ENCODE data around the gene VCL. TPM values are rescaled to one million over a fixed set of nuclear protein-coding genes. Genes with fewer than 3 reads are reported as not detected.

Gene VCL
- total and polyA plus RNA-seq, 4 donors, result 4.3 to 37.8 (median 17.3) TPM

DNA sequence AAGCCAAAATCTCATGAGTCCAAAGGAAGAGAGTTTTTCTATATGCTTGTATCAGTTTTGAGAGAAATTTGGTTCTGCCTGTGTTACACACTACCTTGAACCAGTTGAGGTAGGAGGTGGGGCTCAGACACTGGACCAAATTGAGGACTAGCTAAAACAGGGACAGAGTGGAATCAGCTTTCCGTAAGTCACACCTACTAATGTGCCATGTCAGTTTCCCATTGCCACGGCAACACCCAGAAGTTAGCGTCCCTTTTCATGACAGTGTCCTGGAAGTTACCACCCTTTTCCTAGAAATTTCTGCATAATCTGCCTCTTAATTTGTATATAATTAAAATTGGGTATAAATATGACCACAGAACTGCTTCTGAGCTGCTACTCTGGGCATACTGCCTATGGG is 162.1 kb downstream of the VCL start:
- Histone ChIP-seq H3K4me1 (ENCODE audit: control insufficient read depth in 4 of 4, insufficient read depth in 4 of 4, low read length in 3 of 4) (peaks cover 2 to 8% (median 5%) of the 10 kb centered on the region in 4 donors), H3K4me3 (ENCODE audit: low read depth in 1 of 3, low read length in 3 of 3) (no peak overlapping the region), H3K9ac (ENCODE audit: low read depth in 1 of 2, low read length in 2 of 2) (no peak overlapping the region), H3K36me3 (ENCODE audit: control insufficient read depth in 4 of 4, insufficient read depth in 3 of 4, low read depth in 1 of 4, low read length in 3 of 4) (no peaks in the 10 kb centered on the region), H3K27ac (ENCODE audit: low read depth in 1 of 2, low read length in 2 of 2) (no peak overlapping the region), H3K27me3 (ENCODE audit: control insufficient read depth in 4 of 4, insufficient read depth in 4 of 4, low read length in 3 of 4) (no peaks in the 10 kb centered on the region), H3K9me3 (ENCODE audit: control insufficient read depth in 4 of 4, low read length in 3 of 4) (no peaks in the 10 kb centered on the region)
- TF ChIP-seq HNF4G (IDR thresholded peaks at IDR 0.05) (no peak), GABPA (IDR thresholded peaks at IDR 0.05 in 1 of 2, conservative IDR thresholded peaks at IDR 0.05 in 1 of 2) (no peak), RAD21 (IDR thresholded peaks at IDR 0.05) (no peak), FOXA1 (IDR thresholded peaks at IDR 0.05) (no peak), HNF4A (conservative IDR thresholded peaks at IDR 0.05) (no peak), EGR1 (IDR thresholded peaks at IDR 0.05; ENCODE audit: low read depth in 2 of 2) (no peak), FOXA2 (IDR thresholded peaks at IDR 0.05) (no peak)
- WGBS, result 98% methylated on average over 3 of the region's 3 CpGs
- no peak for DNase-seq (ENCODE audit: low spot score)

DNA sequence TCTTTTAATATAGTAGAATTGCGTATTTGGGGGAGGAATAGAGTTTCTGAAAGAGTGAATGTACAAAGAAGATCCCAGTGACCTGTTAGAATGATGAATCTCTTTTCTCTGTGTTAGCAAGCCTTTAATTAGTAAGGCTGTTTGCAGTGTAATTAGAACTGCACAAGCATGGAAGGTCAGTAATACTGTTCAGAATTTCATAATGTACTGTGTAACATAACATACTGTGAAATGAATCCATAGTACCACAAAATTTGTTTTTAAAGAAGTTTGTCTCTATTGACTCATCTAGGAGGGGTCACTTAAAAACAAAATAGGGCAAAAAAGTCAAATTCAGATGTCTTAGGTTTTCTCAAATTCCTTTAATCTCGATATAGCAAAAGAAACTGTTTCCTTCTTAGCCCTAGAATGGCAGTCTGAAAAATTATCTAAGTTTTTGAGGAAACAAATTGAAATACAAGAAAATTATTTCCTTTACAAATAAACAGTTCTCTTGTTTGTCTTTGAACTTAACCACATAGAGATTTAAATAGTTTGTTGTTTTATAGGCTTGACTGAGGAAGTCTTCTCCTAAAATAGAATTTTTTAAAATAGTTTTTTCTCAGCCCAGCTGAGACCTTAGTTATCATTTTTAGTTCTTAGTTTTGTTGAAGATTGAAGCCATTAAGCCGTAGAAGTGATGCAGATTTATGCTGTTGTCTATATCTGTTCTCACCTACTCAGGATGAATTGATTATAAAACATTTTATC is 165.6 kb downstream of the VCL start:
- TF ChIP-seq YY1 (IDR thresholded peaks at IDR 0.05) (no peak), TAF1 (conservative IDR thresholded peaks at IDR 0.05) (no peak), CTCF (IDR thresholded peaks at IDR 0.05; ENCODE audit: low read depth, low read length, missing input control) (no peak), EGR1 (IDR thresholded peaks at IDR 0.05; ENCODE audit: low read depth in 2 of 2) (no peak), ZBTB33 (IDR thresholded peaks at IDR 0.05) (no peak), RAD21 (IDR thresholded peaks at IDR 0.05) (no peak), GABPA (IDR thresholded peaks at IDR 0.05 in 1 of 2, conservative IDR thresholded peaks at IDR 0.05 in 1 of 2) (no peak), MAX (IDR thresholded peaks at IDR 0.05) (no peak), NR2F2 (IDR thresholded peaks at IDR 0.05) (no peak), FOXA1 (IDR thresholded peaks at IDR 0.05) (no peak), HNF4G (IDR thresholded peaks at IDR 0.05) (no peak), JUND (IDR thresholded peaks at IDR 0.05) (no peak), FOXA2 (IDR thresholded peaks at IDR 0.05) (no peak), HNF4A (conservative IDR thresholded peaks at IDR 0.05) (no peak), SP1 (IDR thresholded peaks at IDR 0.05) (no peak)
- TF ChIP-seq, protein P1, sequence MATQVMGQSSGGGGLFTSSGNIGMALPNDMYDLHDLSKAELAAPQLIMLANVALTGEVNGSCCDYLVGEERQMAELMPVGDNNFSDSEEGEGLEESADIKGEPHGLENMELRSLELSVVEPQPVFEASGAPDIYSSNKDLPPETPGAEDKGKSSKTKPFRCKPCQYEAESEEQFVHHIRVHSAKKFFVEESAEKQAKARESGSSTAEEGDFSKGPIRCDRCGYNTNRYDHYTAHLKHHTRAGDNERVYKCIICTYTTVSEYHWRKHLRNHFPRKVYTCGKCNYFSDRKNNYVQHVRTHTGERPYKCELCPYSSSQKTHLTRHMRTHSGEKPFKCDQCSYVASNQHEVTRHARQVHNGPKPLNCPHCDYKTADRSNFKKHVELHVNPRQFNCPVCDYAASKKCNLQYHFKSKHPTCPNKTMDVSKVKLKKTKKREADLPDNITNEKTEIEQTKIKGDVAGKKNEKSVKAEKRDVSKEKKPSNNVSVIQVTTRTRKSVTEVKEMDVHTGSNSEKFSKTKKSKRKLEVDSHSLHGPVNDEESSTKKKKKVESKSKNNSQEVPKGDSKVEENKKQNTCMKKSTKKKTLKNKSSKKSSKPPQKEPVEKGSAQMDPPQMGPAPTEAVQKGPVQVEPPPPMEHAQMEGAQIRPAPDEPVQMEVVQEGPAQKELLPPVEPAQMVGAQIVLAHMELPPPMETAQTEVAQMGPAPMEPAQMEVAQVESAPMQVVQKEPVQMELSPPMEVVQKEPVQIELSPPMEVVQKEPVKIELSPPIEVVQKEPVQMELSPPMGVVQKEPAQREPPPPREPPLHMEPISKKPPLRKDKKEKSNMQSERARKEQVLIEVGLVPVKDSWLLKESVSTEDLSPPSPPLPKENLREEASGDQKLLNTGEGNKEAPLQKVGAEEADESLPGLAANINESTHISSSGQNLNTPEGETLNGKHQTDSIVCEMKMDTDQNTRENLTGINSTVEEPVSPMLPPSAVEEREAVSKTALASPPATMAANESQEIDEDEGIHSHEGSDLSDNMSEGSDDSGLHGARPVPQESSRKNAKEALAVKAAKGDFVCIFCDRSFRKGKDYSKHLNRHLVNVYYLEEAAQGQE (IDR thresholded peaks at IDR 0.05), result no peak
- TF ChIP-seq, protein P2, sequence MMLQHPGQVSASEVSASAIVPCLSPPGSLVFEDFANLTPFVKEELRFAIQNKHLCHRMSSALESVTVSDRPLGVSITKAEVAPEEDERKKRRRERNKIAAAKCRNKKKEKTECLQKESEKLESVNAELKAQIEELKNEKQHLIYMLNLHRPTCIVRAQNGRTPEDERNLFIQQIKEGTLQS (IDR thresholded peaks at IDR 0.05), result no peak
- no peak overlapping the region for H3K9ac ChIP-seq (ENCODE audit: low read depth in 1 of 2, low read length in 2 of 2)
- WGBS, result 81% methylated on average over 3 of the region's 3 CpGs
- H3K9me3 ChIP-seq (ENCODE audit: control insufficient read depth in 4 of 4, low read length in 3 of 4), result no peaks in the 10 kb centered on the region
- H3K4me1 ChIP-seq (ENCODE audit: control insufficient read depth in 4 of 4, insufficient read depth in 4 of 4, low read length in 3 of 4), result no peaks in the 10 kb centered on the region
- no peaks in the 10 kb centered on the region for H3K27me3 ChIP-seq (ENCODE audit: control insufficient read depth in 4 of 4, insufficient read depth in 4 of 4, low read length in 3 of 4)
- H3K27ac ChIP-seq (ENCODE audit: low read depth in 1 of 2, low read length in 2 of 2), result no peak overlapping the region
- no peak for DNase-seq (ENCODE audit: low spot score)
- H3K36me3 ChIP-seq (ENCODE audit: control insufficient read depth in 4 of 4, insufficient read depth in 3 of 4, low read depth in 1 of 4, low read length in 3 of 4), result no peaks in the 10 kb centered on the region
- H3K4me3 ChIP-seq (ENCODE audit: low read depth in 1 of 3, low read length in 3 of 3), result no peak overlapping the region
